ENCODE data around the gene BICD2.

GRCh38 chr9:92665836-92666235, 98.8 kb downstream of the BICD2 start:
- TF ChIP-seq, protein P1, sequence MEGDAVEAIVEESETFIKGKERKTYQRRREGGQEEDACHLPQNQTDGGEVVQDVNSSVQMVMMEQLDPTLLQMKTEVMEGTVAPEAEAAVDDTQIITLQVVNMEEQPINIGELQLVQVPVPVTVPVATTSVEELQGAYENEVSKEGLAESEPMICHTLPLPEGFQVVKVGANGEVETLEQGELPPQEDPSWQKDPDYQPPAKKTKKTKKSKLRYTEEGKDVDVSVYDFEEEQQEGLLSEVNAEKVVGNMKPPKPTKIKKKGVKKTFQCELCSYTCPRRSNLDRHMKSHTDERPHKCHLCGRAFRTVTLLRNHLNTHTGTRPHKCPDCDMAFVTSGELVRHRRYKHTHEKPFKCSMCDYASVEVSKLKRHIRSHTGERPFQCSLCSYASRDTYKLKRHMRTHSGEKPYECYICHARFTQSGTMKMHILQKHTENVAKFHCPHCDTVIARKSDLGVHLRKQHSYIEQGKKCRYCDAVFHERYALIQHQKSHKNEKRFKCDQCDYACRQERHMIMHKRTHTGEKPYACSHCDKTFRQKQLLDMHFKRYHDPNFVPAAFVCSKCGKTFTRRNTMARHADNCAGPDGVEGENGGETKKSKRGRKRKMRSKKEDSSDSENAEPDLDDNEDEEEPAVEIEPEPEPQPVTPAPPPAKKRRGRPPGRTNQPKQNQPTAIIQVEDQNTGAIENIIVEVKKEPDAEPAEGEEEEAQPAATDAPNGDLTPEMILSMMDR (IDR thresholded peaks at IDR 0.05): no peak
- TF ChIP-seq POLR2A (IDR thresholded peaks at IDR 0.05): no peak

Data from upper lobe of left lung (tissue), 4 donors.